NCI-H146 (cell line): Measurements from ENCODE around the gene PTRH2.
"Not testable (repeated sequence)": the region's sequence is repeated elsewhere in the genome, so short reads cannot be mapped to it uniquely, and the experiment has no call there.

Experiments used
- DNase-seq: peaks from one replicate; lab custom pipeline; 2025; lab: John Stamatoyannopoulos, UW

The PTRH2 gene

DNA sequence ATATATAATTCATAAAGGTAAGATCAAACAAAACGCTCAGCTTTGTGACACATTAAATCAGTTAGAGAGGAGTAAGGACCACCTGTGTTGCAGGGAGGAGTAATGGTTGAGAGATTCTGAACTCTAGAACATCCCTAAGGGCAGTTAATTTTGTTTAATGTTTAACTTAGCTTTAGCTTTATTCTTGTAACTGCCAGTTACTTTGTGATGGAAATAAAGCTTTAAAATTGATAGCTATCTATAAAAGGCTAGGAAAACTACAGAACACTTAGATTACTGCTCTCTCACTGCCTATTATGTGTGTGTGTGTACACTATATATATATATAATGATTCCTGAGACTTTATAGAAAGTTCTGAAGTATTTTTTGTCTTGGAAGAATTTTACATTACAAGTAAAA, 37.8 kb downstream of the PTRH2 start:
- DNase-seq = no peak

DNA sequence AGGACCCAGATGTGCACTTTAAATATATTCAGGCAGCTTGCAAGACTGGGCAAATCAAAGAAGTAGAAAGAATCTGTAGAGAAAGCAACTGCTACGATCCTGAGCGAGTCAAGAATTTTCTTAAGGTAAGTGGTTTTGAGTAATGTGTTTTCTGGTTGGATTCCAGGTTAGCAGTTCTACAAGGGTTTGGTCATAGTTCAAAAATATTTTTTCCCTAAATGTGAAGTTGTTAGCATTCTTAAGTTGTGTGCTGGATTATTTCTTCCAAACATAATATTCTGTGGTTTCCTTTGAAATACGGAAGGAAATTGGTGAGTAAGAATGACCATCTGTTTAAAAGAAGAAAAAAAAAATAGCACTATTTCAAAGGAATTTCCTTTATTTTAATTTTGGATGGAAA, 38.4 kb downstream of the PTRH2 start:
- DNase-seq = no peak

DNA sequence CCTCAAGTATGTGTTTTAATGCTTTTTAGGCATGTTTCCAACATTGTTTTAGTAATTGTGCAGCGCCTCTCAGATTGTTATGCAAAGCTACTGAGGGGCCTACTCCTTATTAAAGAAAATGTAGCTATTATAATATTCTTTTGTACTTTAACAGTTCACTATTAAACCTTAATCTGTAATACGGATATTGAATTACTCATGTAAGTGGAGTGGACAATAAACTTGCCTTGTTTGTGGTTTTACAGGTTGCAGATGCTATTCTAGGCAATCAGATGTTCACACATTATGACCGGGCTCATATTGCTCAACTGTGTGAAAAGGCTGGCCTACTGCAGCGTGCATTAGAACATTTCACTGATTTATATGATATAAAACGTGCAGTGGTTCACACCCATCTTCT, 41.0 kb downstream of the PTRH2 start:
- DNase-seq = no peak

DNA sequence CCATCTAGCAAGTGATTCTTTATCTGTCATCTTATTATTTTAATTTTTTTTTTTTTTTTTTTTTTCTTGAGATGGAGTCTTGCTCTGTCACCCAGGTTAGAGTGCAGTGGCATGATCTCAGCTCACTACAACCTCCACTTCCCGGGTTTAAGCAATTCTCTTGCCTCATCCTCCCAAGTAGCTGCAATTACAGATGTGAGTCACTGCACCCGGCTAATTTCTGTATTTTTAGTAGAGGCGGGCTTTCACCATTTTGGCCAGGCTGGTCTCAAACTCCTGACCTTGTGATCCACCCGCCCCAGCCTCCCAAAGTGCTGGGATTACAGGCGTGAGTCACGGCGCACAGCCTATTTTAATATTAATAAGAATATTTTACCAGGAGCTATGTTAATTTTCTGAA, 50.6 kb downstream of the PTRH2 start:
- DNase-seq = not testable (repeated sequence)

DNA sequence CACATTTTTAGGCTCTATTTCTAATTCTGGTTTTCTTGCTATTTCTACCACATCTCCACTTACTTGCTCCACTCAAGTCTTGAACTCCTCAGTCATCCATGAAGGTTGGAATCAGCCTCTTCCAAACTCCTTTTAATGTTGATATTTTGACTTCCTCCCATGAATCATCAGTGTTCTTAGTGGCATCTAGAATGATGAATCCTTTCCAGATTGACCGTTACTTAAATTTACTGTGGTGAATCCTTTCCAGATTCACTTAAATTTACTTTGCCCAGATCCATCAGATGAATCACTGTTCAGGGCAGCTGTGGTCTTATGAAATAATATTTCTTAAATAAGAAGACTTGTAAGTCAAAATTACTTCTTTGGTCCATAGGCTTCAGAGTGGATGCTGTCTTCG, 55.1 kb downstream of the PTRH2 start:
- no peak for DNase-seq

DNA sequence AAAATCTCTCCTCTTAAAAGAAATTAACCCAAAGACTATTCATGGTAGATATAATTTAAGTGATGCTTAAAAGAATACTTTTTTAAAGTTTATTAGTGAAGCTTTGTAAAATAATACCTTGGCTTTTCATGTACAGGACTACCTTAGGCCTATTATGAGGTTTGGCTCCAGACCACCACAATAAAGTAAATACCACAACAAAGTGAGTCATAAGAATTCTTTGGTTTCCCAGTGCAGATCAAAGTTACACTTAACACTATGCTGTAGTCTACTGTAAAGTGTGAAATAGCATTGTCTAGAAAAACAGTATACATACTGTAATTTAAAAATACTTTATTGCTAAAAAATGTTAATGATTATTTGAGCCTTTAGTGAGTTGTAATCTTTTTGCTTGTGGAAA, 55.9 kb downstream of the PTRH2 start:
- no peak for DNase-seq

DNA sequence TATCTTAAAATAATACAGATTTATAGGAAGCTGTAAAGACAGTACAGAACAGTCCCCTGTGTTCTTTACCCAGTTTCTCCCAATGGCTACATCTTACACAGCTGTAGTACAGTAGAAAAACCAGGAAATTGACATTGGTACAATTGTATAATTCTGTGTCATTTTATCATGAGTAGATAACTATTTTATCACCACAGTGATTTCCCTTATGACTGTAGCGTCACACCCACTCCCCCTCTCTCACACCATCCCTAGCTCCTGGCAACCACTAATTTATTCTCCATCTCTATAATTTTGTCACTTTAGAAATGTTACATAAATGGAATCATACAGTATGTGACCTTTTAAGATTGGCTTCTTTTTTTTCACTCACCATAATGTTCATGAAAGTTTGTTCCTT, 56.6 kb downstream of the PTRH2 start:
- DNase-seq = no peak

DNA sequence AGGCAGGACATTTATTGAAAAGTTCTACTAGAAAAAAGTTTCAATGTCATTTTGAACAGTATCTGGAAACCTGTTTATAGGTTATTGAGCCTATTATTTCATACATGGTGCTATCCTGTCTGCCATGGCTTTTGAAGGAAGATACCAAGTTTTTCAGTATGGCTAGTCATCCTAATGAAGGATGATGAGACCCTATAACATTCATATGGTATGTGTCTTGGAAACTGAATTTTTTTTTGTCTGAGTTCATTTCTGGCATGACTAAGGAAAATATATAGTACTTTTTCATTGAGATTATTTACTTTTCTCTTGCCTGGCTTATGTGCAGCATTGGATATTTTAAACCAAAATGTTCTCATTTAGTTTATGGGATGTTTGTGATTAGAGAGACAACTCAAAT, 57.3 kb downstream of the PTRH2 start:
- no peak for DNase-seq
